B cell (primary cell): Measurements from ENCODE around the gene UBE2D3. TPM values are rescaled to one million over a fixed set of nuclear protein-coding genes. Genes with fewer than 3 reads are reported as not detected.

Source experiments
- ATAC-seq: fragments of 200-7000 bp; cut with Tn5 transposase; one replicate; pipeline ENCODE4 v1.10.0; 2021; ENCODE audit warnings: low read depth, mild to moderate bottlenecking, moderate number of reproducible peaks, moderate library complexity
- CTCF ChIA-PET: fragments of 350-600 bp; sonication (Branson Sonifier 250); formaldehyde crosslinking; loops from one replicate; lab custom pipeline; 2021; ENCODE audit warnings: antibody characterized with exemption, inconsistent platforms; lab: Charles Lee
- POLR2A ChIA-PET: fragments of 350-600 bp; sonication (Branson Sonifier 250); formaldehyde crosslinking; loops from one replicate; lab custom pipeline; 2021; ENCODE audit warnings: antibody characterized with exemption; lab: Charles Lee
- DNase-seq: peaks from one replicate; pipeline ENCODE4 v3.0.0; 2013
- H2AFZ ChIP-seq: 2 replicates; pipeline ENCODE4 v1.6.1; 2012; ENCODE audit warnings: mild to moderate bottlenecking, low read depth, low read length; ENCODE audit not compliant: insufficient read depth, poor library complexity, severe bottlenecking
- H3K27ac ChIP-seq, 2 donors: 1 replicate in 1 of 2; 2 replicates in 1 of 2; pipeline ENCODE4 v1.5.1; 2012 to 2013; ENCODE audit warnings: low read length in 2 of 2, mild to moderate bottlenecking in 2 of 2, moderate library complexity in 1 of 2
- H3K27me3 ChIP-seq, 4 experiments: fragments of 200-600 bp in 1 of 4; sonication (generic) in 1 of 4; replicated peaks in 1 of 4; 1 replicate in 2 of 4; 2 replicates in 2 of 4; pipeline versions ENCODE4 v1.6.1 to v1.7.0; 2013 to 2016; ENCODE audit warnings: low read length in 3 of 4, mild to moderate bottlenecking in 2 of 4, mixed read lengths in 1 of 4, moderate library complexity in 1 of 4; ENCODE audit not compliant: insufficient read depth in 4 of 4, control insufficient read depth in 3 of 4; ENCODE audit errors: control extremely low read depth in 1 of 4
- H3K36me3 ChIP-seq, 2 experiments: replicated peaks in 1 of 2; 1 replicate in 1 of 2; 2 replicates in 1 of 2; pipeline versions ENCODE4 v1.6.1 to v1.7.1; 2013; ENCODE audit warnings: low read length in 1 of 2; ENCODE audit not compliant: insufficient read depth in 2 of 2, control insufficient read depth in 1 of 2; ENCODE audit errors: control extremely low read depth in 1 of 2, extremely low read depth in 1 of 2
- H3K4me1 ChIP-seq, 2 donors: fragments of 200-600 bp in 1 of 2; sonication (generic) in 1 of 2; 1 replicate in 1 of 2; 2 replicates in 1 of 2; pipeline versions ENCODE4 v1.5.1 to v1.6.1; 2013 to 2017; ENCODE audit warnings: low read length in 2 of 2; ENCODE audit not compliant: control insufficient read depth in 2 of 2, insufficient read depth in 2 of 2
- H3K4me2 ChIP-seq: replicated peaks from 2 replicates; pipeline ENCODE3; 2012; ENCODE audit warnings: mild to moderate bottlenecking, low read depth, low read length; ENCODE audit not compliant: poor library complexity, severe bottlenecking
- H3K4me3 ChIP-seq, 5 experiments: fragments of 200-600 bp in 1 of 5; sonication (generic) in 1 of 5; 1 replicate in 3 of 5; 2 replicates in 2 of 5; pipeline versions ENCODE4 v1.5.1 to v1.7.0; 2011 to 2016; ENCODE audit warnings: low read length in 4 of 5, mild to moderate bottlenecking in 4 of 5, low read depth in 2 of 5, control low read depth in 1 of 5, moderate library complexity in 1 of 5; ENCODE audit not compliant: insufficient read depth in 1 of 5; ENCODE audit errors: control extremely low read depth in 1 of 5, extremely low read depth in 1 of 5
- H3K79me2 ChIP-seq: fragments of 200-600 bp; sonication (generic); one replicate; pipeline ENCODE4 v1.6.0; 2016; ENCODE audit warnings: low read length; ENCODE audit not compliant: control insufficient read depth, insufficient read depth
- H3K9ac ChIP-seq: fragments of 200-600 bp; sonication (generic); 2 replicates; pipeline ENCODE4 v1.6.1; 2017; ENCODE audit warnings: mild to moderate bottlenecking, low read length, moderate library complexity
- H3K9me3 ChIP-seq, 3 donors: one replicate each; pipeline versions ENCODE4 v1.6.1 to v1.7.1; 2013; ENCODE audit warnings: low read length in 2 of 3; ENCODE audit not compliant: control insufficient read depth in 2 of 3, insufficient read depth in 1 of 3; ENCODE audit errors: control extremely low read depth in 1 of 3
- H4K20me1 ChIP-seq: 2 replicates; pipeline ENCODE4 v1.6.0; 2012; ENCODE audit warnings: mild to moderate bottlenecking, low read length; ENCODE audit not compliant: insufficient read depth, control insufficient read depth, poor library complexity, severe bottlenecking
- H3K27ac Mint-ChIP-seq: one replicate; pipeline ENCODE4 v1.8.0; 2021; ENCODE audit warnings: mixed read lengths
- H3K27me3 Mint-ChIP-seq: one replicate; pipeline ENCODE4 v1.8.0; 2021; ENCODE audit warnings: mixed read lengths
- H3K4me1 Mint-ChIP-seq: one replicate; pipeline ENCODE4 v1.8.0; 2021; ENCODE audit warnings: mixed read lengths
- H3K4me3 Mint-ChIP-seq: one replicate; pipeline ENCODE4 v1.8.0; 2021; ENCODE audit warnings: mixed read lengths
- H3K9me3 Mint-ChIP-seq: one replicate; pipeline ENCODE4 v1.8.0; 2022; ENCODE audit warnings: mixed read lengths; ENCODE audit not compliant: insufficient read depth
- CTCF ChIP-seq: fragments of 200-600 bp; IDR thresholded peaks from one replicate; pipeline ENCODE4 v1.8.0; 2022; ENCODE audit warnings: antibody characterized with exemption, mild to moderate bottlenecking
- EZH2 ChIP-seq: IDR thresholded peaks from 2 replicates; pipeline ENCODE4 v1.6.1; 2012; ENCODE audit warnings: borderline replicate concordance, low read depth, mild to moderate bottlenecking, moderate library complexity, low read length; ENCODE audit not compliant: insufficient read depth, poor library complexity, severe bottlenecking
- WGBS: methylation state at CpG from one replicate; pipeline ENCODE4 v1.1.5; 2013; ENCODE audit warnings: missing lambda C conversion rate; ENCODE audit not compliant: insufficient coverage; 5-methylcytosine and 5-hydroxymethylcytosine counted together
- intact Hi-C: fragments of 100-400 bp; cut with micrococcal nuclease; formaldehyde crosslinking; loops from one replicate; pipeline ENCODE4 v1.10.0; 2022
- polyA plus RNA-seq: library from polyadenylated mRNA; depleted of rRNA; stranded (reverse); fragments of >200 nt; gene quantifications from 2 replicates; pipeline ENCODE4 v1.2.3, GENCODE V29; 2012
- total RNA-seq, 2 donors: library from RNA; stranded (reverse); fragments of 120-200 nt in 1 of 2; gene quantifications; 1 replicate in 1 of 2; 2 replicates in 1 of 2; pipeline versions ENCODE4 v1.2.3 to v1.2.4, GENCODE V29; 2013 to 2022

Gene UBE2D3
- total and polyA plus RNA-seq, 2 donors (not counting 1 experiment from before 2014, with no cell fraction given) = 223 to 264 TPM

GRCh38 chr4:102775805-102776204 is 51.5 kb downstream of the UBE2D3 start:
- WGBS = no CpG with 5 or more reads among the region's 1 CpG
- no peak for ATAC-seq

GRCh38 chr4:102774254-102774653 is 53.1 kb downstream of the UBE2D3 start:
- DNase-seq = no peak
- ChIA-PET POLR2A (no interaction called here), CTCF (no interaction called here)
- no peak for ATAC-seq
- 100% methylated on average over 1 of the region's 2 CpGs for WGBS
- Histone ChIP-seq H3K4me1 (peaks cover 0 to 3% of the 10 kb centered on the region in 2 donors), H3K79me2 (no peaks in the 10 kb centered on the region), H3K9ac (no peak overlapping the region), H3K27me3 (no peaks in the 10 kb centered on the region), H3K4me2 (no peak overlapping the region), H3K4me3 (no peak overlapping the region), H4K20me1 (no peaks in the 10 kb centered on the region), H3K27ac (no peak overlapping the region), H3K9me3 (peaks cover 0 to 4% (median 1%) of the 10 kb centered on the region in 3 donors), H3K36me3 (no peaks in the 10 kb centered on the region), H2AFZ (no peak overlapping the region)
- H3K27me3 Mint-ChIP-seq = no peaks in the 10 kb centered on the region
- no peak overlapping the region for H3K27ac Mint-ChIP-seq
- TF ChIP-seq EZH2 = no peak
- no peak for TF ChIP-seq CTCF
- intact Hi-C loops = no loop called here
- no peaks in the 10 kb centered on the region for H3K9me3 Mint-ChIP-seq
- H3K4me1 Mint-ChIP-seq = no peaks in the 10 kb centered on the region
- no peak overlapping the region for H3K4me3 Mint-ChIP-seq

More at GRCh38 chr4:102775805-102776204, 51.5 kb downstream of the UBE2D3 start:
- H3K9me3 ChIP-seq = peaks cover 0 to 1% (median 0%) of the 10 kb centered on the region in 3 donors
- no peak overlapping the region for H3K27ac ChIP-seq
- no peak overlapping the region for H2AFZ ChIP-seq
- TF ChIP-seq CTCF (no peak), EZH2 (no peak)
- no peak overlapping the region for H3K4me3 ChIP-seq
- H3K79me2 ChIP-seq = no peaks in the 10 kb centered on the region
- H3K9me3 Mint-ChIP-seq = no peaks in the 10 kb centered on the region
- H4K20me1 ChIP-seq = no peaks in the 10 kb centered on the region
- H3K4me2 ChIP-seq = no peak overlapping the region
- POLR2A ChIA-PET = no interaction called here
- DNase-seq = no peak
- H3K9ac ChIP-seq = no peak overlapping the region
- H3K27ac Mint-ChIP-seq = no peak overlapping the region
- CTCF ChIA-PET = no interaction called here
- no peak overlapping the region for H3K4me3 Mint-ChIP-seq
- H3K27me3 Mint-ChIP-seq = no peaks in the 10 kb centered on the region
- no peaks in the 10 kb centered on the region for H3K27me3 ChIP-seq
- H3K4me1 Mint-ChIP-seq = no peaks in the 10 kb centered on the region
- intact Hi-C loops = no loop called here
- H3K36me3 ChIP-seq = no peaks in the 10 kb centered on the region
- peaks cover 0 to 3% of the 10 kb centered on the region in 2 donors for H3K4me1 ChIP-seq
